ENCODE results near the gene GREM1. TPM values are rescaled to one million over a fixed set of nuclear protein-coding genes. Genes with fewer than 3 reads are reported as not detected.

Gene GREM1
- total RNA-seq, 2 donors from 2014 or later = 0.25 TPM; not detected in 1

- Mint-ChIP-seq H3K27me3 (ENCODE audit: low read depth) (peaks cover 6% of the 10 kb centered on the region), H3K27ac (no peak overlapping the region), H3K4me1 (ENCODE audit: low read depth) (no peaks in the 10 kb centered on the region), H3K4me3 (no peak overlapping the region), H3K36me3 (ENCODE audit: insufficient read depth in 2 of 2) (no peaks in the 10 kb centered on the region), H3K9me3 (no peaks in the 10 kb centered on the region)
- DNase-seq (no peak), ATAC-seq (replicated peaks in 1 of 2) (no peak)
Measured at GRCh38 chr15:32747921-32748342, 30.1 kb downstream of the GREM1 start.

GRCh38 chr15:32750979-32751378 is 33.2 kb downstream of the GREM1 start:
- ATAC-seq (replicated peaks in 1 of 2) = no peak
- Mint-ChIP-seq H3K36me3 (ENCODE audit: insufficient read depth in 2 of 2) (no peaks in the 10 kb centered on the region), H3K4me1 (ENCODE audit: low read depth) (no peaks in the 10 kb centered on the region), H3K27ac (no peak overlapping the region), H3K4me3 (no peak overlapping the region), H3K9me3 (no peaks in the 10 kb centered on the region), H3K27me3 (ENCODE audit: low read depth) (peaks cover 14% of the 10 kb centered on the region)
- no peak for DNase-seq

GRCh38 chr15:32757426-32757825 is 39.6 kb downstream of the GREM1 start:
- H3K4me1 Mint-ChIP-seq (ENCODE audit: low read depth) = no peaks in the 10 kb centered on the region
- H3K4me3 Mint-ChIP-seq = no peak overlapping the region
- no peak overlapping the region for H3K27ac Mint-ChIP-seq

GRCh38 chr15:32763295-32763694 is 45.5 kb downstream of the GREM1 start:
- Mint-ChIP-seq H3K36me3 (ENCODE audit: insufficient read depth in 2 of 2) (no peaks in the 10 kb centered on the region), H3K4me1 (ENCODE audit: low read depth) (no peaks in the 10 kb centered on the region), H3K9me3 (no peaks in the 10 kb centered on the region), H3K4me3 (no peak overlapping the region), H3K27ac (no peak overlapping the region), H3K27me3 (ENCODE audit: low read depth) (peaks cover 32% of the 10 kb centered on the region)
- ATAC-seq (replicated peaks in 1 of 2) = no peak
- no peak for DNase-seq

More at GRCh38 chr15:32757426-32757825, 39.6 kb downstream of the GREM1 start:
- Mint-ChIP-seq H3K36me3 (ENCODE audit: insufficient read depth in 2 of 2) (no peaks in the 10 kb centered on the region), H3K9me3 (no peaks in the 10 kb centered on the region), H3K27me3 (ENCODE audit: low read depth) (peaks cover 64% of the 10 kb centered on the region)
- ATAC-seq (replicated peaks in 1 of 2) (no peak), DNase-seq (no peak)

GRCh38 chr15:32765236-32765635 is 47.4 kb downstream of the GREM1 start:
- no peaks in the 10 kb centered on the region for H3K4me1 Mint-ChIP-seq (ENCODE audit: low read depth)
- H3K4me3 Mint-ChIP-seq = no peak overlapping the region
- H3K9me3 Mint-ChIP-seq = no peaks in the 10 kb centered on the region
- no peak for ATAC-seq (replicated peaks in 1 of 2)
- no peak for DNase-seq
- H3K36me3 Mint-ChIP-seq (ENCODE audit: insufficient read depth in 2 of 2) = no peaks in the 10 kb centered on the region
- H3K27ac Mint-ChIP-seq = no peak overlapping the region
- peaks cover 23% of the 10 kb centered on the region for H3K27me3 Mint-ChIP-seq (ENCODE audit: low read depth)

- no peak overlapping the region for H3K4me3 Mint-ChIP-seq
- H3K9me3 Mint-ChIP-seq = no peaks in the 10 kb centered on the region
- no peaks in the 10 kb centered on the region for H3K36me3 Mint-ChIP-seq (ENCODE audit: insufficient read depth in 2 of 2)
- H3K27ac Mint-ChIP-seq = no peak overlapping the region
- ATAC-seq (replicated peaks in 1 of 2) = no peak
- no peak for DNase-seq
- peaks cover 15% of the 10 kb centered on the region for H3K27me3 Mint-ChIP-seq (ENCODE audit: low read depth)
- no peaks in the 10 kb centered on the region for H3K4me1 Mint-ChIP-seq (ENCODE audit: low read depth)
Measured at GRCh38 chr15:32766101-32766500, 48.3 kb downstream of the GREM1 start.

GRCh38 chr15:32767236-32767635 is 49.4 kb downstream of the GREM1 start:
- Mint-ChIP-seq H3K27me3 (ENCODE audit: low read depth) (peaks cover 7% of the 10 kb centered on the region), H3K4me3 (no peak overlapping the region), H3K4me1 (ENCODE audit: low read depth) (no peaks in the 10 kb centered on the region), H3K9me3 (no peaks in the 10 kb centered on the region), H3K27ac (no peak overlapping the region), H3K36me3 (ENCODE audit: insufficient read depth in 2 of 2) (no peaks in the 10 kb centered on the region)
- ATAC-seq (replicated peaks in 1 of 2) = no peak
- no peak for DNase-seq

GRCh38 chr15:32774022-32774421 is 56.2 kb downstream of the GREM1 start:
- DNase-seq (no peak), ATAC-seq (replicated peaks in 1 of 2) (peak in 1 of 2 donors; percentile 35)
- no peaks in the 10 kb centered on the region for H3K4me1 Mint-ChIP-seq (ENCODE audit: low read depth)
- peaks cover 0 to 5% of the 10 kb centered on the region in 2 donors for H3K9me3 Mint-ChIP-seq
- H3K4me3 Mint-ChIP-seq = no peak overlapping the region
- H3K27me3 Mint-ChIP-seq (ENCODE audit: low read depth) = no peaks in the 10 kb centered on the region
- no peaks in the 10 kb centered on the region for H3K36me3 Mint-ChIP-seq (ENCODE audit: insufficient read depth in 2 of 2)
- no peak overlapping the region for H3K27ac Mint-ChIP-seq

- Mint-ChIP-seq H3K4me1 (ENCODE audit: low read depth) (no peaks in the 10 kb centered on the region), H3K9me3 (peaks cover 0 to 5% of the 10 kb centered on the region in 2 donors), H3K36me3 (ENCODE audit: insufficient read depth in 2 of 2) (no peaks in the 10 kb centered on the region), H3K27me3 (ENCODE audit: low read depth) (no peaks in the 10 kb centered on the region), H3K4me3 (no peak overlapping the region), H3K27ac (no peak overlapping the region)
- DNase-seq (no peak), ATAC-seq (replicated peaks in 1 of 2) (no peak)
Measured at GRCh38 chr15:32775103-32775502, 57.3 kb downstream of the GREM1 start.

GRCh38 chr15:32778391-32779176 is 60.8 kb downstream of the GREM1 start:
- no peak overlapping the region for H3K27ac Mint-ChIP-seq
- H3K4me3 Mint-ChIP-seq = no peak overlapping the region
- DNase-seq (no peak), ATAC-seq (replicated peaks in 1 of 2) (no peak)
- no peaks in the 10 kb centered on the region for H3K27me3 Mint-ChIP-seq (ENCODE audit: low read depth)
- no peaks in the 10 kb centered on the region for H3K4me1 Mint-ChIP-seq (ENCODE audit: low read depth)
- no peaks in the 10 kb centered on the region for H3K36me3 Mint-ChIP-seq (ENCODE audit: insufficient read depth in 2 of 2)
- peaks cover 0 to 5% of the 10 kb centered on the region in 2 donors for H3K9me3 Mint-ChIP-seq

GRCh38 chr15:32781781-32782180 is 64.0 kb downstream of the GREM1 start:
- DNase-seq (no peak), ATAC-seq (replicated peaks in 1 of 2) (no peak)
- Mint-ChIP-seq H3K4me3 (no peak overlapping the region), H3K4me1 (ENCODE audit: low read depth) (no peaks in the 10 kb centered on the region), H3K36me3 (ENCODE audit: insufficient read depth in 2 of 2) (peaks cover 0 to 1% of the 10 kb centered on the region in 2 donors), H3K27ac (no peak overlapping the region), H3K9me3 (peaks cover 0 to 5% of the 10 kb centered on the region in 2 donors), H3K27me3 (ENCODE audit: low read depth) (peaks cover 4% of the 10 kb centered on the region)

- ATAC-seq (replicated peaks in 1 of 2) (no peak), DNase-seq (no peak)
- Mint-ChIP-seq H3K9me3 (no peaks in the 10 kb centered on the region), H3K27me3 (ENCODE audit: low read depth) (peaks cover 4% of the 10 kb centered on the region), H3K4me3 (no peak overlapping the region), H3K27ac (no peak overlapping the region), H3K4me1 (ENCODE audit: low read depth) (no peaks in the 10 kb centered on the region), H3K36me3 (ENCODE audit: insufficient read depth in 2 of 2) (peaks cover 0 to 1% of the 10 kb centered on the region in 2 donors)
Measured at GRCh38 chr15:32784581-32784980, 66.8 kb downstream of the GREM1 start.

- no peak for DNase-seq
- Mint-ChIP-seq H3K4me1 (ENCODE audit: low read depth) (no peaks in the 10 kb centered on the region), H3K4me3 (no peak overlapping the region), H3K9me3 (no peaks in the 10 kb centered on the region), H3K27me3 (ENCODE audit: low read depth) (peaks cover 4% of the 10 kb centered on the region), H3K27ac (no peak overlapping the region), H3K36me3 (ENCODE audit: insufficient read depth in 2 of 2) (peaks cover 0 to 1% of the 10 kb centered on the region in 2 donors)
- ATAC-seq (replicated peaks in 1 of 2) = no peak
Measured at GRCh38 chr15:32786906-32787305, 69.1 kb downstream of the GREM1 start.

GRCh38 chr15:32787949-32788348 is 70.1 kb downstream of the GREM1 start:
- H3K27ac Mint-ChIP-seq = no peak overlapping the region
- H3K9me3 Mint-ChIP-seq = no peaks in the 10 kb centered on the region
- peaks cover 0 to 1% of the 10 kb centered on the region in 2 donors for H3K36me3 Mint-ChIP-seq (ENCODE audit: insufficient read depth in 2 of 2)
- H3K4me1 Mint-ChIP-seq (ENCODE audit: low read depth) = no peaks in the 10 kb centered on the region
- DNase-seq (no peak), ATAC-seq (replicated peaks in 1 of 2) (no peak)
- H3K27me3 Mint-ChIP-seq (ENCODE audit: low read depth) = peaks cover 4% of the 10 kb centered on the region
- no peak overlapping the region for H3K4me3 Mint-ChIP-seq
